Measurements from ENCODE around the gene BCL2A1. TPM values are rescaled to one million over a fixed set of nuclear protein-coding genes. Genes with fewer than 3 reads are reported as not detected.
A peak's percentile ranks its signal among the peaks of the same experiment; 100 is the strongest.
"Not testable (repeated sequence)": the region's sequence is repeated elsewhere in the genome, so short reads cannot be mapped to it uniquely, and the experiment has no call there.

The BCL2A1 gene
- total RNA-seq, 2 experiments from 2014 or later = 12.0 to 13.8 TPM

- H3K36me3 Mint-ChIP-seq = peaks cover 43% of the 10 kb centered on the region
- DNase-seq (peak; percentile 79), ATAC-seq (peak; percentile 42)
- H3K9me3 Mint-ChIP-seq (ENCODE audit: low read depth) = peaks cover 7% of the 10 kb centered on the region
- H3K27me3 Mint-ChIP-seq = no peaks in the 10 kb centered on the region
- peaks cover 25% of the 10 kb centered on the region for H3K4me1 Mint-ChIP-seq
- peak overlapping the region; percentile 96 for H3K27ac Mint-ChIP-seq
- H3K4me3 Mint-ChIP-seq = peak overlapping the region; percentile 88
- CTCF ChIA-PET = interaction anchor here (0.7 to 2.7 kb wide), 13 partner anchors 10 to 250 kb away, joined by 3 to 11 read pairs (median 4); partner anchors contain the start of genes BCL2A1, MTHFS and ZFAND6
Measured at GRCh38 chr15:79923079-79923514, 47.9 kb downstream of the BCL2A1 start.

- H3K27ac Mint-ChIP-seq = peak overlapping the region; percentile 96
- peaks cover 25% of the 10 kb centered on the region for H3K4me1 Mint-ChIP-seq
- peak overlapping the region; percentile 88 for H3K4me3 Mint-ChIP-seq
- DNase-seq (no peak), ATAC-seq (no peak)
- peaks cover 11% of the 10 kb centered on the region for H3K9me3 Mint-ChIP-seq (ENCODE audit: low read depth)
- no peaks in the 10 kb centered on the region for H3K27me3 Mint-ChIP-seq
- peaks cover 48% of the 10 kb centered on the region for H3K36me3 Mint-ChIP-seq
- CTCF ChIA-PET = interaction anchor here (0.9 to 2.7 kb wide), 10 partner anchors 10 to 251 kb away, joined by 3 to 11 read pairs (median 5); partner anchors contain the start of genes MTHFS and ZFAND6
Measured at GRCh38 chr15:79922512-79923078, 48.4 kb downstream of the BCL2A1 start.

GRCh38 chr15:79919749-79920511, 51.1 kb downstream of the BCL2A1 start:
- DNase-seq (no peak), ATAC-seq (no peak)
- no peak overlapping the region for H3K27ac Mint-ChIP-seq
- H3K9me3 Mint-ChIP-seq (ENCODE audit: low read depth) = peaks cover 30% of the 10 kb centered on the region
- H3K36me3 Mint-ChIP-seq = peaks cover 74% of the 10 kb centered on the region
- H3K4me1 Mint-ChIP-seq = peaks cover 25% of the 10 kb centered on the region
- CTCF ChIA-PET = no interaction called here
- H3K27me3 Mint-ChIP-seq = no peaks in the 10 kb centered on the region
- H3K4me3 Mint-ChIP-seq = no peak overlapping the region

GRCh38 chr15:79919090-79919748, 51.8 kb downstream of the BCL2A1 start:
- peaks cover 34% of the 10 kb centered on the region for H3K9me3 Mint-ChIP-seq (ENCODE audit: low read depth)
- peaks cover 81% of the 10 kb centered on the region for H3K36me3 Mint-ChIP-seq
- H3K27ac Mint-ChIP-seq = peak overlapping the region; percentile 30
- DNase-seq = no peak
- peaks cover 21% of the 10 kb centered on the region for H3K4me1 Mint-ChIP-seq
- ATAC-seq = no peak
- CTCF ChIA-PET = no interaction called here
- H3K4me3 Mint-ChIP-seq = no peak overlapping the region
- no peaks in the 10 kb centered on the region for H3K27me3 Mint-ChIP-seq

GRCh38 chr15:79918278-79918677, 52.7 kb downstream of the BCL2A1 start:
- peaks cover 87% of the 10 kb centered on the region for H3K36me3 Mint-ChIP-seq
- ATAC-seq = no peak
- no peak overlapping the region for H3K27ac Mint-ChIP-seq
- H3K4me3 Mint-ChIP-seq = no peak overlapping the region
- H3K9me3 Mint-ChIP-seq (ENCODE audit: low read depth) = peaks cover 37% of the 10 kb centered on the region
- peaks cover 16% of the 10 kb centered on the region for H3K4me1 Mint-ChIP-seq
- CTCF ChIA-PET = no interaction called here
- no peak for DNase-seq
- no peaks in the 10 kb centered on the region for H3K27me3 Mint-ChIP-seq

GRCh38 chr15:79916502-79917132, 54.4 kb downstream of the BCL2A1 start:
- DNase-seq = no peak
- no peak overlapping the region for H3K4me3 Mint-ChIP-seq
- CTCF ChIA-PET = interaction anchor here (1.2 kb wide), 1 partner anchor 11 kb away, joined by 4 read pairs; no protein-coding TSS in a partner anchor
- H3K27ac Mint-ChIP-seq = no peak overlapping the region
- ATAC-seq = no peak
- H3K4me1 Mint-ChIP-seq = peaks cover 6% of the 10 kb centered on the region
- peaks cover 87% of the 10 kb centered on the region for H3K36me3 Mint-ChIP-seq
- H3K27me3 Mint-ChIP-seq = no peaks in the 10 kb centered on the region
- H3K9me3 Mint-ChIP-seq (ENCODE audit: low read depth) = peaks cover 44% of the 10 kb centered on the region

- H3K36me3 Mint-ChIP-seq = peaks cover 81% of the 10 kb centered on the region
- H3K4me3 Mint-ChIP-seq, H3K4me1 Mint-ChIP-seq, DNase-seq, H3K27ac Mint-ChIP-seq, H3K27me3 Mint-ChIP-seq, CTCF ChIA-PET, ATAC-seq: not testable (repeated sequence)
- peaks cover 40% of the 10 kb centered on the region for H3K9me3 Mint-ChIP-seq (ENCODE audit: low read depth)
Measured at GRCh38 chr15:79915776-79916501, 55.1 kb downstream of the BCL2A1 start.

- H3K9me3 Mint-ChIP-seq (ENCODE audit: low read depth) = peaks cover 49% of the 10 kb centered on the region
- no peak overlapping the region for H3K27ac Mint-ChIP-seq
- H3K4me1 Mint-ChIP-seq = peaks cover 6% of the 10 kb centered on the region
- CTCF ChIA-PET = no interaction called here
- H3K36me3 Mint-ChIP-seq = peaks cover 79% of the 10 kb centered on the region
- ATAC-seq (no peak), DNase-seq (no peak)
- H3K4me3 Mint-ChIP-seq = no peak overlapping the region
- H3K27me3 Mint-ChIP-seq = no peaks in the 10 kb centered on the region
Measured at GRCh38 chr15:79914728-79915127, 56.3 kb downstream of the BCL2A1 start.

Other genes with a start within 250 kb of the BCL2A1 start
- 10 to 100 TPM; 17.0 to 22.1 TPM for gene MTHFS, start 74.2 kb downstream of the BCL2A1 start, total RNA-seq
- gene ZFAND6, start 88.5 kb upstream of the BCL2A1 start, total RNA-seq = 10 to 100 TPM; 36.7 to 42.1 TPM
- 10 to 100 TPM; 69.0 to 71.6 TPM for gene FAH, start 181.8 kb upstream of the BCL2A1 start, total RNA-seq

Data from activated CD8-positive, alpha-beta memory T cell treated with anti-CD3 and anti-CD28 coated beads, Interleukin-2, amount 10 ng/mL, durations not matched to agents 7 days and 5 days (primary cell).